NCI-H748 (cell line): ENCODE measurements around the gene CHRM1.
"Not testable (repeated sequence)": the region's sequence is repeated elsewhere in the genome, so short reads cannot be mapped to it uniquely, and the experiment has no call there.

ENCODE experiments used
- DNase-seq: peaks from one replicate; lab custom pipeline; 2025; ENCODE audit not compliant: unreplicated experiment; lab: John Stamatoyannopoulos, UW

The CHRM1 gene, protein sequence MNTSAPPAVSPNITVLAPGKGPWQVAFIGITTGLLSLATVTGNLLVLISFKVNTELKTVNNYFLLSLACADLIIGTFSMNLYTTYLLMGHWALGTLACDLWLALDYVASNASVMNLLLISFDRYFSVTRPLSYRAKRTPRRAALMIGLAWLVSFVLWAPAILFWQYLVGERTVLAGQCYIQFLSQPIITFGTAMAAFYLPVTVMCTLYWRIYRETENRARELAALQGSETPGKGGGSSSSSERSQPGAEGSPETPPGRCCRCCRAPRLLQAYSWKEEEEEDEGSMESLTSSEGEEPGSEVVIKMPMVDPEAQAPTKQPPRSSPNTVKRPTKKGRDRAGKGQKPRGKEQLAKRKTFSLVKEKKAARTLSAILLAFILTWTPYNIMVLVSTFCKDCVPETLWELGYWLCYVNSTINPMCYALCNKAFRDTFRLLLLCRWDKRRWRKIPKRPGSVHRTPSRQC

DNA sequence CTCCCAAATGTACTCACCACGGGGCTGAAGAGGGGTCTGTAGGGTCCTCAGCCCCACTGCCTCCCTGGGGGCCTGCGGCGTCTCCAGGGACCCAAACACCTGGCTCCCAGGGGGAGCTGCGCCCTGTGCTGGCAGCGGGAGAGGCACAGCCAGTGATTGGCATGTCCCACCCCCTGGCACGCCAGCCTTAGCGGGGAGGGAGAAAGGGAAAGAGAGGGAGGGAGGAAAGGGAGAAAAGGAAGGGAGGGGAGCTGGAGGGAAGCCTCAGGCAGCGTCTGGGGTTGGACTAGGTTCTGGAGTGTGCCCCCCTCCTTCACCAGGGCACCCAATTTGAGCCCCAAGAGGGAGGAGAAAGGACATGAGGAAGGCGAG, at the start of gene CHRM1:
CHRM1 (minus strand) TSS at position 163 of the 372 bp plus-strand sequence. CDS start 10,263 bp downstream, outside the sequence.
- DNase-seq = no peak

DNA sequence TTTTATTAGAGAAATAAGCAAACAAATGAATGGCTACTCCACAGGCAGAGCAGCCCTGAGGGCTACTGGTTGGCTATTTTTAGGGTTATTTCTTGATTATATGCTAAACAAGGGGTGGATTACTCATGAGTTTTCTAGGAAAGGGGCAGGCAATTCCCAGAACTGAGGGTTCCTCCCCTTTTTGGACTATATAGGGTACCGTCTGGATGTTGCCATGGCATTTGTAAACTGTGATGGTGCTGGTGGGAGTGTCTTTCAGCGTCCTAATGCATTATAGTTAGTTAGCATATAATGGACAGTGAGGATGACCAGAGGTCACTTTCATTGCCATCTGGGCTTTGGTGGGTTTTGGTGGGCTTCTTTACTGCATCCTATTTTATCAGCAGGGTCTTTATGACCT, 44.4 kb upstream of the CHRM1 start:
- no peak for DNase-seq

DNA sequence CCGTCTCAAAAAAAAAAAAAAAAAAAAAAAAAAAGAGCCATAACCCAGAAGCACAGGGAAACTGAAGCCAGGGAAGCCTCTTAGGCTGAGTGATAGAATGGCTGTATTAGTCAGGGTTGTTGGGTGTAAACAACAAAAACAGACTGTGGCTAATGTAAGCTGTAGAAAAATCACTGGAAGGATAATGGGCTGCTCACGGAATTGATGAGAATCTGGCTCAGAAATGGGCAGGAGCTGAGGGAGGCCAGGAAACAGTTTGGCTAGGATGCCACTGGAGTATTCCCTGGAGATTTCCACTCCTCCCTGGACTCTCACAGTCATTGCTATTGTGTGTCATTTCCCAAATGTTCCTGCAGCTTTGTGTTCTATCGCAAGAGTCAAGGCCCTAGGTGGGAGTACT, 41.2 kb upstream of the CHRM1 start:
- DNase-seq = no peak

DNA sequence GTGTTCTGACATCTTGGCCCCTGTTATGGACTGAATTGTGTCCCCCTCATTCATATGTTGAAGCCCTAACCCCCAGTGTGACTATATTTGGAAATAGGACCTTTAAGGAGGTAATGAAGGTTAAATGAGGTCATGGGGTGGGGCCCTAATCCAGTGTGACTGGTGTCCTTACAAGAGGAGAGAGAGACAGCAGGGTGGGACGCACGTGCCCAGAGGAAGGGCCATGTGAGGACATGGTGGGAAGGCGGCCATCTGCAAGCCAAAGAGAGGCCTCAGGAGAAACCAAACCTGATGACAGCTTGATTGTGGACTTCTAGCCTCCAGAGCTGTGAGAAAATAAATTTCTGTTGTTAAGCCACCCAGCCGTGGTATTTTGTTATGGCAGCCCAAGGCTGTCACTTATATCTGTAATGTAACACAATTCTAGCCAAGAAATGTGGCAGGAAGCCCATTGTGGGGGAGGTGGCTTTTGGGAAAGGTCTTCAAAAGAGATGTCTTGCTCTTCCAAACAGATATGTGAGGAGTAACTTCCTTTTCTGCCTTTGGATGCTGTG, 39.9 kb upstream of the CHRM1 start:
- DNase-seq = no peak

DNA sequence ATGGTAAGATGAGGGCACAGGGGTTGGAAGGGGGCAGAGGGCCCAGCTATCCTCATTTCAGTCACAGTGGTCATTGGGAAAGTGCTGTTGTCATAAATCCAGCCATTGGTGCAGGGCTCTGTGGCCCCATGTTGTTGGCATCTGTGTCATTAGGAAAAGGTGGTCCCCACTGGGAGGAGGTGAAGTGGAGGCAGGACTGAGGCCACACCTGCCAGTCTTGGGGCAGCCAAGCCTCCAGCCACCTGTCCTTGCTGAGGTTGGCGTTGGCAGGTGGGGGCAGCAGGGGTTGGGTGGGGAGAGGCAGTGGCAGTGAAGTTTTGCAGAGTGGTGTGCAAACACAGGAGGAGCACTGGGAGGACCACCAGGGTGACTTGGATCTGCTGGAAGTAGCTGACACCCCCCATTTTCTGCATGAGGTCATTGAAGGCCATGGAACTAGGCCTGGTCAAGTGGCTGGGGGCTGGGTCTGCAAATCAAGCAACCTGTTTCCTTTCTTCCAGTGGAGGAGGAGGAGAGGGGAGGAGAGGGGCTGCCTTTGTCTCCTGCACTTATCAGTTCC, 38.3 kb upstream of the CHRM1 start:
- no peak for DNase-seq

DNA sequence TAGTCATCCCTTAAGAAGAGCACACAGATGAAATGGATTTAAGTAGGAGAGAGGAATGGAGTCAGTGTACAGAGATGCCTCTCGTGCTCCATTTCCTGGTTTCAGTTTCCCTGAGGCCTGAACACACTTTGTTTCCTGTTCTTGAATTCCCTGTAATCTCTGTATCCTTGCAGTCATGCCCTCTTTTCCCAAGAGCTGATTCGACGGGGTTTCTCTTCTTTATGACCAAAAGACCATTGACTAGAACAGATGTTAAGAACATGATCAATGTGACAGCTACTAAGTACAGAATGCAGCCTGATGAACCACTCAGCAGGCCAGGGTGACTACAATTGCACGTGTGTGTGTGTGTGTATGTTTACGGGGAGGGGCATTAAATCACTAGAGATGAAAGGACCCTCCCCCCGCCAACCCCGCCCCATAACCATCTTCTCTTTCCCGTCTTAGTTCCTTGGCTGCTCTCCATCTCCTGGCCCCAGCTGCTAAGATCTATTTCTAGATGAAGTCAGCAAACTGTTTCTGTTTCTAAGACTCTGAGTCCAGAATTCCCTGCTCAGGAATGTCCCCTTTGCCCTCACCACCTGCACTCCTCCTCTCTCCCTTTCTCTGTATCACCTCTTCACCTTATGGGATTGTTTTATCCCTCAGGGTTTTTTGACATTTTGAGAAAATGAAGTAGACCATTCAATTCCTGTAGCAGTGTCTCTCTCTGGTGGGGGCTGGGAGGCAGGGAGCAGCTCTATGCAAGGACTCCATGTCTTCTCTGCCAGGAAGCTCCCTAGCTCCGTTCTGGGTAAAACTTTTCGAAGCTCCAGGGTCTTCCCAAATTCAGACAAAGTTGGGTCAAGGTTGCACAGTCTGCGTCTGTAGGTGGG, 37.6 kb upstream of the CHRM1 start:
- DNase-seq = no peak

DNA sequence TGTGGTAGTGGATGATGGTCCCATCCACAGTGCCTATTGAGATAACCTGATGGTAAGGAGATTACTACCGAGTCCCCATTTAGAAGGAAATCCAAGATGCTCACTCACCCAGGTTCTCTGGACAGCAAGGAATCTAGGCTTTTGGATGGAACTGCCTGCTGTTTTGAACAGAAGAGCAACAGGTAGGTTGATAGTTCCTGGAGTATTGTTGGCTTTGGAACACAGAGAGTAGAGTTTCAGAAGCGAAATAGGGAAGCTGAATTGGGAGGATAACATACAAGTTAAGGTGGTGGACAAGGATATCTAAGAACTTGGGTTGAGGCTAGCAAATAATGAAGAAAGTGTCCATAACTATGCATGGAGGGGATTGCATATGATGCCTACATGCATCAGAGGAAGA, 36.0 kb upstream of the CHRM1 start:
- no peak for DNase-seq

DNA sequence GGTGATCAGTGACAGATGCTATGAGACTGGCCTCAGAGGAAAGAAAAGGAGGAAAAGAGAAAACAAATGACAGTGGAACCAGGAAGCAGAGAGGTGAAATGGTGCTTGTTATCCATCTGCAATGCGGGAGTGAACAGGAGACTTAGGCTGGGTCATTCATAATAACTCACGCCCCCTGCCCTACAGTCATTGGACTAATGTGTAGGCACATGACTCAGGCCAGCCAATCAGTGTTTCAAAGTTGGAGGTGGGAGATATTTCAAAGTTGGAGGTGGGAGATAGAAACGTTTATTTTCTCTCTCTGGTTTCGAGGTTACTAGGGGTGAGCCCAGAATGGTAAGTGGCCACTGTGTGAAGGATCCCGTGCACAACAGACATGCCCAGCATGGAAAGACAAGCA, 33.3 kb upstream of the CHRM1 start:
- no peak for DNase-seq

DNA sequence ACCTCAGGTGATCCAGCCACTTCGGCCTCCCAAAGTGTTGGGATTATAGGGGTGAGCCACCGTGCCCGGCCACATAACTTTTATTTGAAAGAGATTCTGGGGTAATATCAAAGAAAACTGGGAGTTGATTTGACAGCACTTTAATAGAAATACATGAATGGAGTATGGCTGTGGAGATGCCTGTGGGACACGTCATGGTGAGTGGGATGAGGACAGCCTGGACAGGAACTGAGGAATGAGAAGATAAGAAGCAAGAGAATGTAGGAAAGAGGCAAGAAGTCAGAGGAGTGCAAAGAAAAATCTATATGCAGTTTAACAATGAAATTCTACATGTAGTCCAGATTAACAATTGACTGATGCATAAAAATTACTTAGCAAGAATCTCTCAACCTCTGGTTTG, 32.6 kb upstream of the CHRM1 start:
- no peak for DNase-seq

DNA sequence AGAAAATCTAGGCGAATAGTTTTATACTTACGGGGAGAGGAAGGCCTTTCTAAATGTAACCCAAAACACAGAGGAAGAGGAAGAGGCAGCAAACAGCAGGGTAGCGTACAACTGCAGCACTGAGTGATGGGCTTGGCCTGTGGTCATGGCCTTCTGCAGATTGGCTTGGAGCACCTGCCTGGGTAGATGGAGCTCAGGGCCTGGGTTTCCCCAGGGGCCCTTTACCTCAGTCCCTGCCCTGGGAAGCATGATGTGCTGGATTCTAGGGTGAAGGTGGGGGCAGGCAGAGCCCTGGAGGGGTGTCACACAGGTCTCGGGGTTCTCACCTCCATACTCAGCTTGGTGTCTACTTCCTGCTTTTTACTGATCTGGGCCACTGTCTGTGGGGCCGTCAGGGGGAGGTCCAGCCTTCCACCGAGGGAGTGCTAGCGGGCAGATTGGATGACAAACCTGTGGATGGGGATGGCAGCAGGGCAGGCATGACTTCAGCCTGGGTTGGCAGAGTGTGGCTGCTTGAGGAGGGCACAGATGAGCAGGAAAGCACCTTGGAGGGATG, 27.7 kb upstream of the CHRM1 start:
- no peak for DNase-seq

DNA sequence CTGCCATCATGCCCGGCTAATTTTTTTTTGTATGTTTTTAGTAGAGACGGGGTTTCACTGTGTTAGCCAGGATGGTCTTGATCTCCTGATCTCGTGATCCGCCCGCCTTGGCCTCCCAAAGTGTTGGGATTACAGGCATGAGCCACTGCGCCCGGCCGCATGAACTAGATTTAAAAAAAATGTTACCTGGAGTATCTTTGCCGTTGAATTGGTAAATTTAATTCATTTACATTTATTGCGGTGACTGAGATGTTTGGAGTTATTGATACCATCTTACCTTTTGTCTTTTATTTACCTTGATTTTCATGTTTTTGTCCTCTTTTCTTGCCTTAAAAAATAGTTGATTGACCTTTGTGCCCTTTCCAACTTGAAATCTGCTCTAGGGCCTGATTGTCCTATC, 24.4 kb upstream of the CHRM1 start:
- DNase-seq = not testable (repeated sequence)

DNA sequence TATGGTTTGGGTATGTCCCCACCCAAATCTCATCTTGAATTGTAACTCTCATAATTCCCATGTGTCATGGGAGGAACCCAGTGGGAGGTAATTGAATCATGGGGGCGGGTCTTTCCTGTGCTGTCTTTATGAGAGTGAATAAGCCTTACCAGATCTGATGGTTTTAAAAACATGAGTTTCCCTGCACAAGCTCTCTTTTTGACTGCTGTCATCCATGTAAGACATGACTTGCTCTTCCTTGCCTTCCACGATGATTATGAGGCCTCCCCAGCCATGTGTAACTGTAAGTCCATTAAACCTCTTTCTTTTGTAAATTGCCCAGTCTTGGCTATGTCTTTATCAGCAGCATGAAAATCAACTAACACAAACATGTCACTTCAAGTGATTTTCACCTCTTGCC, 16.4 kb upstream of the CHRM1 start:
- DNase-seq = not testable (repeated sequence)

DNA sequence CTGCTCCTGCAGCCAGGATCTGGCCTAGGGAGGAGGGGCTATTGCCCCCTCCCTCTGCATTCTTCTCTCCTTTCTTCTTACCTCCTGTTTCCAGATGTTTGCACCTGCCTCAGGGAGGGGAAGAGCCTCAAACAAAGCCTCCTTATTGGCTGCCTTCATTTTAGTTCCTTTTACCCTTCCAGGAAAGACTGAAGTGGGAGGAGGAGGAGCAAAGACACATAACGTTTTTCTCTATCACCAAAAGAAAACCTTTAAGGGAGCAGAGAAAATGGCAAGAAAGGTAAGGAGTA, 13.3 kb upstream of the CHRM1 start:
- DNase-seq = no peak

DNA sequence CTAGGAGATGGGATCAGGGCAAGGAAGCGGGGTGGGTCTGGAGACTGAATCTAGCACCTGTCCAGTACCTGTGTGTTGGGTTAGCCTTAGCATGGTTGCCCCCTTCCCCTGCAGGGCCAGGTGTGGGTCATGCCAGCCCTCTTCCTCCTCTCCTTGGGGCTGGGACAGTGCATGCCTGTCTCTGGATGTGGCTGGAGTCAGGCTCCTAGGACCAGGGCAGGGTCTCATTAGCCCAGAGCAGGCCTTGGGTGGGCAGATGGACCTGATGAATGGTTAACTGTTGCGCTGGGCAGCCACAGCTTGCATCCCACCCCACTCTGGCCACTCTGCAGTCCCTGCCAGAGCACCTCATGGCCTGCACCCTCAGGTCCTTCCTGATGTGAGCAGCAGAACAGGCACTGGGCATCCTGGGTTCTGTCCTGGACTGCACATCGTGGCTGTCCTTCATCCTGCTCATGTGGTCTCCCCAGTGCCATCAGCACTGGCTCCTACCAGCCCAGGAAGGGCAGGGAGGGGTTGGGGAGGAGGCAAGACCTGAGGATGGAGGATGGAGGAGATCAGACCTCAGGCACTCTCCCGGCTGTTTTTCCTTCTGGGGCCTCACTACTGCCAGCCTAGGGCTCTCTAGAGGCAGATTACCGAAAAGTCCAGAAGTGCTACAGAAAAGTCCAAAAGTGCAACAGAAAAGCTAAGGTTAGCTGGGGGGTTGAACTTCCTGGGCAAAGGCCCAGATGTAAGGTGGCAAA, 12.8 kb upstream of the CHRM1 start:
- no peak for DNase-seq

DNA sequence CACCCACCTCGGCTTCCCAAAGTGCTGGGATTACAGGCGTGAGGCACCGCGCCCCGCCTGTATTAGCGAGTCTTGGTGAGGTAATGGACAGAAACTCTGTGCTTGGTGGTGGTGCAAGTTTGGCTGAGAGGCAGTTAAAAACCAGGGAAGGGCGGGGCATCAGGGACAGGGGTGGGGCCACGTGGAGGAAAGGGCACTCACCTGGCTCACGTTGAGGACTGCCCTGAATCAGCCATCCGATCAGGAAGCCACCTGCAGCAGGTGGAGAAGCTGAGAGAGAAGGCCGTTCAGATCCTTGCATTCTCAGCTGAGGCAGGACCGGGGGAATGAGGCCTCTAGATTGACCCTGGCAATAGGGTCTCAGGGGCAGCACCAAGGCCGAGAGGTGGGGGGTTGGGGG, 12.1 kb upstream of the CHRM1 start:
- DNase-seq = no peak

DNA sequence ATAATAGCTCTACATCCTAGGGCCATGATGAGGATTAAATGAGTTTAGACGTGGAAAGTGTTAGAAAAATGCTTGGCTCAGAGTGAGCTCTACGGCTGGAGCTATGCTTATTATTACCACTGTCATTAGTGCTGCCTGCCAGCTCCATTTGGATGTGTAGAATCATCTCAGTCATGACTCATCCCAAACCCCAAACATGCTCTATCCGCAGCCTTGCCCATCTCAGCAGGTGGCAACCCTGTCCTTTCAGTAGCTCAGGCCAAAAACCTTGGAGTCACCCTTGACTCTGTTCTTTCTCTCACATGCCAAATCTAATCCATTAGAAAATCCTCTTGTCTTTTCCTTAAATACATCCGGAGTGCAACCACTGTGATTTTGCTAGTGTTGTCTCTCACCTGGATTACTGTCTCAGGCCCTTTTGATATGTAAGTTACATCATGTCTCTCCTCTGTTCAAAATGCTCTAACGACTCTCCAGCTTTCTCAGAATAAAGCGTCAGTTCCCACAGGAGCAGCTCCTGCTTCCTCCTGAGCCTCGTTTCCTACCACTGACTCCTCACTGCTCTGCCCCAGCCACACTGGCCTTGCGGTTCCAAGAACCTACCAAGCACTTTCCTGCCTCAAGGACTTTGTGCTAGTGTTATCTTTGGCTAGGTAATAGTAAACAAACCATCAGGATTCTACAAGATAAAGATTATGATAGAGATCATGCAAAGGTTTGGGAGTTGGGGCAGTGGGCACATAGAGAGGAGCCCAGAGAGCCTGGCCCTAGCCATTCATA, 10.5 kb upstream of the CHRM1 start:
- DNase-seq = no peak

DNA sequence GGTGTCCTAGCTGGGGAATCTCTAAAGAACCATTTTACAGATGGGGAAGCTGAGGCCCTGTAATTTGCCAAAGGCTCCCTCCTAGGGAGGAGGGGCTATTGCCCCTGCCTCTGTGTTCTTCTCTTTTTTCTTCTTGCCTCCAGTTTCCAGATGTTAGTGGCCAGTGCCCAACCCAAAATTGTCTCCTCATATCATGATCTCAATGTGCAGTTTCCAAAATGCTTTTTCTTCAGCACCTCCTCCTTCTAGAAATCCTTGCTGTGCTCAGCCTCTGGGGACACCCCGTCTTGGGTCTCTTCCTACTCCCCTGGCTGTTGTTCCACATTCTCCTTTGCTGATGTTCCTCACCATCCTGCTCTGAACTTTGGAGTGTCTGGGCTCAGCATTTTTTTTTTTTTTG, 9.5 kb upstream of the CHRM1 start:
- DNase-seq = no peak

DNA sequence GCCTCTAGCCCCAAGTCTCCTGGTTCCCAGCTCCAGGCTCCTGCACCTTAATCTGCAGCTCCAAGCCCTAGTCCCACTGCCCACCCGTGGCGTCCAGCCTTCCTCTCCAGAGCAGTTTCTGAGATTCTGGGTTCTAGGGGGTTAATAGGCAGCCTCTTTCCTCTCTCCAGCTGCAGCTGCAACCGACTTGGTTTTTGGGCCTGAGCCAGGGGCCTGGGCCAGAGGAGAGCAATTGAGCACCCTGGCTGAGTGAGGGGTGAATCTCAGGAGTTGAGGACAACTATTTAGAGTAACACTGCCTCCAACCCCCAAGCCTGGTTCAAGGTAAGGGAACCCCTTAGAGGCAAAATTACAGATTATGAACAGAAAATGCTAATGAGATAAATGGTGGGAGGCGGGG, 9.0 kb upstream of the CHRM1 start:
- DNase-seq = no peak

DNA sequence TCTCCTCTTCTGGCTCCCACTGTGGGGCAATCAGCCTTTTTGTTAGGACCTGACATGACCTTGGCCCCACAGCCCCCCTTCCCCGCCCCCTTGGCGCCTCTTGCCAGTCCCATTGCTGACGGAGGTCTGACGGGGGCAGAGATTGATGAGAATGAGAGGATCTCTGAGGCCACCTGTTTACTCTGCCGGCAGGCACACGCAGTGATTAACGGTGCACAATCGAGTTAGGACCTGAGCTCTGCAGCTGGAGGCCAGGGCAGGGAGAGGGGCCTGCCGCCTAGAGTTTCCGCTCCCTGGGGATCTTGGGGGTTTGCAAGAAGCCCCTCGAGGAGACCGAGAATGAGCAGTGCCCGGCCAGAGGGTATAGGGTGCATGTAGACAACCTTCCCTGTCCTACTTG, 6.8 kb upstream of the CHRM1 start:
- DNase-seq = no peak
